Parathyroid adenoma (tissue), 2 donors: ENCODE results near the gene CAMTA1.

ENCODE experiments used
- H2AFZ ChIP-seq: fragments of 300-600 bp; sonication (generic); one replicate; pipeline ENCODE4 v1.7.0; 2017; ENCODE audit warnings: antibody characterized with exemption, mild to moderate bottlenecking
- H3K27ac ChIP-seq: fragments of 300-600 bp; sonication (generic); one replicate; pipeline ENCODE4 v1.7.0; 2017
- H3K27me3 ChIP-seq: fragments of 300-600 bp; sonication (generic); one replicate; pipeline ENCODE4 v1.7.0; 2017; ENCODE audit warnings: low read length; ENCODE audit not compliant: control insufficient read depth, insufficient read depth
- H3K36me3 ChIP-seq: fragments of 300-600 bp; sonication (generic); one replicate; pipeline ENCODE4 v1.7.0; 2017; ENCODE audit warnings: low read length; ENCODE audit not compliant: control insufficient read depth, insufficient read depth
- H3K4me1 ChIP-seq: fragments of 300-600 bp; sonication (generic); one replicate; pipeline ENCODE4 v1.7.0; 2017; ENCODE audit warnings: control low read depth
- H3K4me2 ChIP-seq: fragments of 300-600 bp; sonication (generic); one replicate; pipeline ENCODE4 v1.7.0; 2017; ENCODE audit warnings: low read length
- H3K4me3 ChIP-seq: fragments of 300-600 bp; sonication (generic); one replicate; pipeline ENCODE4 v1.7.0; 2017; ENCODE audit warnings: low read depth, low read length
- H3K79me2 ChIP-seq: fragments of 300-600 bp; sonication (generic); one replicate; pipeline ENCODE4 v1.7.0; 2017; ENCODE audit warnings: control low read depth
- H3K9ac ChIP-seq: fragments of 300-600 bp; sonication (generic); one replicate; pipeline ENCODE4 v1.7.0; 2017; ENCODE audit warnings: mild to moderate bottlenecking
- H3K9me3 ChIP-seq: fragments of 300-600 bp; sonication (generic); one replicate; pipeline ENCODE4 v1.7.0; 2017; ENCODE audit warnings: low read length; ENCODE audit not compliant: control insufficient read depth
- TF ChIP-seq, protein P1 (sequence below): fragments of 300-600 bp; sonication (generic); IDR thresholded peaks from one replicate; pipeline ENCODE4 v1.7.0; 2017; ENCODE audit warnings: antibody characterized with exemption, mild to moderate bottlenecking
- donor health status: primary hyperparathyroidism.

CAMTA1 gene

DNA sequence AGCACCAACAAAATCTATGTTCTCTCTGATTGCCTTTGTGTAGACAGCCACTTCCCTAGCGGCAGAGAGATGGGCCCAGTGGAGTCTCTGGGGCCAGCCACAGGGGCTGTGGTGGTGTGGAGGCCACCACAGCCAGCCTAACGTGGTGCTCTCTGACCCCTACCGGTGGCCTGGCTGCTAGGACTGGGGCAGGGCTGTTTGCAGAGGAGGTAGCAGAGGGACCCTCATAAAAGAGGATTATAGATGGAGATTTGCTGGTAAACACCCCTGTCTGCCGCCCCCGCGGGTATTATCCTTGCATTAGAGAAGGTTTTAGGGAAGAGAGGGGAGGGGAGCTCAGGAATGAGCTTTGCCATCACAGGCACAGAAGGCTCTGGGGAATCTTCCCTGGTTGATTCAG is 675.6 kb downstream of the CAMTA1 start:
- TF ChIP-seq, protein P1, sequence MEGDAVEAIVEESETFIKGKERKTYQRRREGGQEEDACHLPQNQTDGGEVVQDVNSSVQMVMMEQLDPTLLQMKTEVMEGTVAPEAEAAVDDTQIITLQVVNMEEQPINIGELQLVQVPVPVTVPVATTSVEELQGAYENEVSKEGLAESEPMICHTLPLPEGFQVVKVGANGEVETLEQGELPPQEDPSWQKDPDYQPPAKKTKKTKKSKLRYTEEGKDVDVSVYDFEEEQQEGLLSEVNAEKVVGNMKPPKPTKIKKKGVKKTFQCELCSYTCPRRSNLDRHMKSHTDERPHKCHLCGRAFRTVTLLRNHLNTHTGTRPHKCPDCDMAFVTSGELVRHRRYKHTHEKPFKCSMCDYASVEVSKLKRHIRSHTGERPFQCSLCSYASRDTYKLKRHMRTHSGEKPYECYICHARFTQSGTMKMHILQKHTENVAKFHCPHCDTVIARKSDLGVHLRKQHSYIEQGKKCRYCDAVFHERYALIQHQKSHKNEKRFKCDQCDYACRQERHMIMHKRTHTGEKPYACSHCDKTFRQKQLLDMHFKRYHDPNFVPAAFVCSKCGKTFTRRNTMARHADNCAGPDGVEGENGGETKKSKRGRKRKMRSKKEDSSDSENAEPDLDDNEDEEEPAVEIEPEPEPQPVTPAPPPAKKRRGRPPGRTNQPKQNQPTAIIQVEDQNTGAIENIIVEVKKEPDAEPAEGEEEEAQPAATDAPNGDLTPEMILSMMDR, result no peak
- Histone ChIP-seq H3K4me3 (no peak overlapping the region), H3K27me3 (no peaks in the 10 kb centered on the region), H2AFZ (no peak overlapping the region), H3K36me3 (no peaks in the 10 kb centered on the region), H3K9ac (no peak overlapping the region), H3K9me3 (no peaks in the 10 kb centered on the region), H3K79me2 (no peaks in the 10 kb centered on the region), H3K4me1 (peaks cover 2% of the 10 kb centered on the region), H3K4me2 (no peak overlapping the region), H3K27ac (no peak overlapping the region)

DNA sequence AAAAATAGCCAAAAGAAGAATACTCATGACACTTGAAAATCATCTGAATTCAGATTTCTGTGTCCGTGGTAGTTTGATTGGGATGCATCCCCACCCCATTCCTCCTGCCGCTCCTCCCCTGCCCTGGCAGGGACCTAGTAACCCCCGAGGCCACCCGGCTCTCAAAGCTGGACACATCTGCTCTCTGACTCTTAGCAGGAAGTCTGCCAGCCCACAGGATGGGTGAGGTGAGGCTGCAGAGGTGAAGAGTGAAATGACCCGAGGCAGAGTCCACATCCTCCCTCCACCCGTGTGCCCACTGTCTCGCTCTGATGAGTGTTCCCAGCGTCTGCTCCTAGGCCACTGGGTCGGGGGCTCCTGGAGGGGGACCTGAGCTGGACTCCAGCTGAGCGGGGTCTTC is 677.4 kb downstream of the CAMTA1 start:
- no peak overlapping the region for H3K27ac ChIP-seq
- no peaks in the 10 kb centered on the region for H3K79me2 ChIP-seq
- no peaks in the 10 kb centered on the region for H3K36me3 ChIP-seq
- no peaks in the 10 kb centered on the region for H3K9me3 ChIP-seq
- TF ChIP-seq, protein P1, result no peak
- H3K4me2 ChIP-seq, result no peak overlapping the region
- no peak overlapping the region for H2AFZ ChIP-seq
- no peaks in the 10 kb centered on the region for H3K27me3 ChIP-seq
- H3K4me3 ChIP-seq, result no peak overlapping the region
- H3K9ac ChIP-seq, result no peak overlapping the region
- H3K4me1 ChIP-seq, result no peaks in the 10 kb centered on the region

DNA sequence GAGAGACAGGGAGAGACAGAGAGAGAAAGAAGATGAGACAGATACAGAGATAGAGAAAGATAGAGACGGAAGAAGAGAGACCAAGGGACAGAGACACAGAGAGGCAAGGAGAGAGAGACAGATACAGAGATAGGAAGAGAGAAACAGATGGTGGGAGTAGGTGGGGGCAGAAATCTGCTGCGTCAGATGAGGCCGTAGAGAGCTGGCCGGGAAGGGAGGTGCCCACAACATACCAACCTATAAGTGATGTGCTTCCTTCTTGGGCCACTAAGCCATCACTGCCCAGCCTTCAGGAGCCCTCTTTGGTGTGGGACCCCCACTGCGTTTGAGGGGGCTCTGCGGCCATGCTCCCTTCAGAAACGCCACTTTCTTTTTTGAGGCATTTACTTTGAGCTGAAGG is 678.3 kb downstream of the CAMTA1 start:
- H3K4me3 ChIP-seq, result no peak overlapping the region

DNA sequence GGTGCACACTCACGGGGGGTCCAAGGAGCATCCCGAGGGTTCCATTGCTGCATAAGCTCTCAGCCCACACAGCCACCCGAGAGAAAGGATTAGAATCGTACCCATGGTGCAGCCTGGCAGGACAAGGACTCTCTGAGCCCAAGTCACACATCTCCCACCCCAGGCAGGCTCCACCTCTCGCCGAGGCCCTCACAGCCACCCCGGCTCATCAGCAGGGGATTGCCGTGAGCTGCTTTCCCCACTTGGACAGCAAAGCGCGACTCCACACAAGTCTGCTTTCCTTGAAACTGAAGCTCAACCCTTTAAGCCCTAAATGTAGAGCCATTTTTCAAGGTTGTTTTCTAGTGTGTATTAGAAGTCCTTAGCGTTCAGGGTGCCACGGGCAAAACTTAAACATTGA is 679.5 kb downstream of the CAMTA1 start:
- H3K27me3 ChIP-seq, result no peaks in the 10 kb centered on the region
- H3K4me1 ChIP-seq, result no peaks in the 10 kb centered on the region
- no peak overlapping the region for H3K4me3 ChIP-seq
- no peak overlapping the region for H3K4me2 ChIP-seq
- no peaks in the 10 kb centered on the region for H3K79me2 ChIP-seq
- H3K9ac ChIP-seq, result no peak overlapping the region
- no peak overlapping the region for H3K27ac ChIP-seq
- no peaks in the 10 kb centered on the region for H3K36me3 ChIP-seq
- no peaks in the 10 kb centered on the region for H3K9me3 ChIP-seq
- no peak overlapping the region for H2AFZ ChIP-seq
- TF ChIP-seq, protein P1, result no peak

More for the DNA sequence above, 678.3 kb downstream of the CAMTA1 start:
- Histone ChIP-seq H3K27ac (no peak overlapping the region), H3K9me3 (no peaks in the 10 kb centered on the region), H3K4me2 (no peak overlapping the region), H3K27me3 (no peaks in the 10 kb centered on the region), H3K79me2 (no peaks in the 10 kb centered on the region), H3K36me3 (no peaks in the 10 kb centered on the region), H3K4me1 (no peaks in the 10 kb centered on the region), H3K9ac (no peak overlapping the region), H2AFZ (no peak overlapping the region)
- TF ChIP-seq, protein P1, result no peak

DNA sequence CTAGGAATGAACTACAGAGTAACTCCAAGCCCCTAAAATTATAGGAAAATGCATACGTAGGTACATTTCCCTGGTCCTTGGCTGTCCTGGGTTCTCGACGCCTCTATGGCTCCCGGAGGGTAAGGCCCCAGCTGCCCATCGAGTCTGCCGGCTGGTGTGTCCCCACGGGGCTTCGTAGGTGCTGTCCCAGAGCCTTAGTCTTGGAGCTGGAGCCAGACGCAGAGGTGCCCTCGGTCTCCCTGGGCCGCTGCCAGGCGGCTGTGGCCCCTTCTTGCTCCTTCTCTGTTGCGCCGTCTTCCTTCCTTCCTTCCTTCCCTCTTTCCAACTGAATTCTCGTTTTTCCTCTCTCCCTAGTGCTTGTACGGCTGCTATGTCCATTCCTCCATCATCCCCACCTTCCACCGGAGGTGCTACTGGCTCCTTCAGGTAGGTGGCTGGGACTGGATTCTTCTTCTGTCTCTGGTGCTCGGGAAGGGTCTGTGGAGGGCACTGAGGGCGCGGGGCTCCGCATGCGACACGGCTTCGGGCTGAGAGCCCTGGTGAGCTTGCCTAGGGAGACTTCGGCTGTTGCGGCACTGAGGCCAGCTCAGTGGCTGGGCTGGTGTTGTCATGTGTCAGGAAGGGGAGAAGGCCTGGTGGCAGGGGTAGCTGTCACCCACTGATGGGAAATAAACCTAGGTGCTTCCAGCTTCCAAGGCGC is 682.4 kb downstream of the CAMTA1 start:
- Histone ChIP-seq H3K9ac (no peak overlapping the region), H3K79me2 (no peaks in the 10 kb centered on the region), H3K4me1 (no peaks in the 10 kb centered on the region), H3K36me3 (no peaks in the 10 kb centered on the region), H3K9me3 (no peaks in the 10 kb centered on the region), H3K27ac (no peak overlapping the region), H3K27me3 (no peaks in the 10 kb centered on the region), H3K4me3 (no peak overlapping the region), H3K4me2 (no peak overlapping the region), H2AFZ (no peak overlapping the region)
- TF ChIP-seq, protein P1, result no peak
